T-helper 2 cell (primary cell): Measurements from ENCODE around the gene TMPRSS6.

Experiments used
- DNase-seq, 5 experiments: peaks; one replicate each; pipeline versions ENCODE4 v3.0.0 to v3.0.0-alpha.2; 2012 to 2022

Gene TMPRSS6

GRCh38 chr22:37115032-37115431 lies 5.5 kb upstream of the TMPRSS6 start:
- DNase-seq = no peak

DNA sequence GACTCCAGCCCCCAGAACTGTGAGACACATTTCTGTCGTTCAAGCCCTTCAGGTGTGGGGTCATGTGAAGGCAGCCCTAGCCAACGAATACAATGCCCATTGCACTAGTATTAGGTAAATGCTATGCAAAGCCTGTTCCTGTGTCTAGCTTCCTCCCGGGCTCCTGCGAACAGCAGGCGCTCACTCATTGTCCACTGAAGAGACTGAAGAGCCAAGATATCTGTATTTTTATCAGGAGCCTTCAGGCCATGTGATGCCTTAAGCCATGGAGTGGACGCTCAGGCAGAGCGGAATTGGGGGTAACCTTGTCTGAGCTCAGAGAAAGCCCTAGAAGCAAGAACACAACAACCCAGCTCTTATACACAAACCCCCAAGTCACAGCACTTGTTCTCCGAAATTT lies 4.2 kb upstream of the TMPRSS6 start:
- no peak for DNase-seq

DNA sequence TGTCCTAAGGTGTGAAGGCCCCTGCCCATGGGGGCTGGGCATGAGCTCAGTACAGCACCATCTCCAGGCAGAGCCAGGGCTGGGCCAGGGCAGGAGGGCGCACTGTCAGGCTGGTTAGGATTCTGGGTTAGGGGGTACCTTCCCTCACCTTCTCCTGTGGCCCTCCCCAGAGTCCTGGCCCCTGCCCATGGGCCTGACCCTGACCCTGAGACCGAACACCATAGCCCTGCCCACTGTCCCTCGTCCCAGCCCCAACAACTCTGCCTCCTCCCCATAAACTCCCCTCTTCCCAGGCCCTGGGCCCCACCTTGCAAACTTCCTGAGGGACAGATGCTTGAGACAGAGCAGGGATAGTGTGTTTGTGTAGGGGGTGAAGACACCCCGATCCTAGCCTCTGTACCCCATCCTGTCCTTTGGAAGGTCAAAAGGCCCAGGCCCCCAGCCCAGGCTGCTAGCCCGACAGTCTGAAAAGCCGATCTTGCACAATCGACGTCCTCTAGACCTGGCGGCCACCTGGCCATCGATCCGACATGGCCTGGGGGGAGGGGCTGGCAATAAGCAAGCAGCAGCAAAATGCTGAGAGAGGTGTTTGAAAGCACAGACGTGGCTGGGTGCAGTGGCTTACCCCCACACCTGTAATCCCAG lies 2.7 kb upstream of the TMPRSS6 start:
- no peak for DNase-seq

- DNase-seq = no peak
Measured at GRCh38 chr22:37111156-37111717, 1.7 kb upstream of the TMPRSS6 start.

DNA sequence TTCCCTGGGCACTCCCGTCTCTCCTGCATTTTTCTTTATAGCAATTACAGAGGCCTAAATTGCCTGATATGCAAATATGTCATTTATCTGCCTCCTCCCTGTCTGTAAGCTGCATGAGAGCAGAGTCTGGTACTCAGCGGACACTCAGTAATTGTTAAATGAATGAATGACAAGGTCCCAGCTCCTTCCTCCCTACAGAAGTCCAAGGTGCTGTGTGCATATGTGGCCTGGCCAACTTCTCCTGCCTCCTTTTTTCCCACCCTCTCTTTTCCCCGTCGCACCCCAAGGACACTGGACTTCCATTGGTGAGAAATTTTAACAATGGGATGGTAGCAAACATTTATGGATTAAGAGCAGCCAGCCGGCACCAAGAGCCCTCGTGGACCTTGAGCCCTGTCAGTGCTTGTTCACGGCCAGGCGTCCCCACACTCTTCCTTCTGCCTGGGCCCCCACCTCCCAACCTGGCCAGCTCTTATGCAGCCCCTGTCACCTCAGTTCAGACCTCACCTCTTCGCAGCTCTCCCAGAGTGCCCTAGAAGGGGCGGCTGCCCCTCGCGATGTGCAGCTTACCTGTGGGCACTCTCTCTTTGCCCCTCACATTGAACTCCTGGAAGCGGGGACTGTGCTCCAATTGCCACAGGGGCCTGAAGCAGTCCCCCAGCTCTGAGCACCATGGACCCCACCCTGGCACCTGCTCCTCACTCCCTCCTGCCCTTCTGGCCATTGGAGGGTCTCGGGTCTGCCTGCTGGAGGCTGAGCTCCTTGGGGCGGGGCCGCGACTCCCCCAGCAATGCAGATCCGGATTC lies 1.5 kb downstream of the TMPRSS6 start:
- DNase-seq = no peak

GRCh38 chr22:37105990-37106389 lies 3.5 kb downstream of the TMPRSS6 start:
- DNase-seq = no peak

DNA sequence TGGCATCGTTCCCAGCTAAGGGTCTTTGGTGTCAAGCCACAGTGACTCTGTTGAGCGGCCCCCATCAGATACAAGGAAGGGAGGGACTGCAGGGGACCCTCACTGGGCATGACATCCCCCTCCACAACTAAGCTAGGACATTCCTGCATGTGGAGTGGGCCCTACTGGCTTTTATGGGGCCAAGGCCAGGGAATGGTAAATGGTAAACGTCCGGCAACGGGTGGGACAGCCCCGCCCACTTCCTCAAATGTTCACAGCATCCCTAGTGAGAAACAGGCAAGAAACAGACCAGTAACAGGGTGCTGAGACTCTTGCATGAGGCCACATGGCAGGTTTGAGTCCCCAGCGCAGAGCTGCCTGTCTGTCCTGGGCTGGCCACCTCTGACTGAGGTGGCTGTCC lies 4.4 kb downstream of the TMPRSS6 start:
- DNase-seq = no peak

GRCh38 chr22:37103656-37104452 lies 5.7 kb downstream of the TMPRSS6 start:
- DNase-seq = no peak

- DNase-seq = no peak
Measured at GRCh38 chr22:37103151-37103550, 6.4 kb downstream of the TMPRSS6 start.

GRCh38 chr22:37101311-37102066 lies 8.0 kb downstream of the TMPRSS6 start:
- peak in 1 of 5 experiments; percentile 48 for DNase-seq

DNA sequence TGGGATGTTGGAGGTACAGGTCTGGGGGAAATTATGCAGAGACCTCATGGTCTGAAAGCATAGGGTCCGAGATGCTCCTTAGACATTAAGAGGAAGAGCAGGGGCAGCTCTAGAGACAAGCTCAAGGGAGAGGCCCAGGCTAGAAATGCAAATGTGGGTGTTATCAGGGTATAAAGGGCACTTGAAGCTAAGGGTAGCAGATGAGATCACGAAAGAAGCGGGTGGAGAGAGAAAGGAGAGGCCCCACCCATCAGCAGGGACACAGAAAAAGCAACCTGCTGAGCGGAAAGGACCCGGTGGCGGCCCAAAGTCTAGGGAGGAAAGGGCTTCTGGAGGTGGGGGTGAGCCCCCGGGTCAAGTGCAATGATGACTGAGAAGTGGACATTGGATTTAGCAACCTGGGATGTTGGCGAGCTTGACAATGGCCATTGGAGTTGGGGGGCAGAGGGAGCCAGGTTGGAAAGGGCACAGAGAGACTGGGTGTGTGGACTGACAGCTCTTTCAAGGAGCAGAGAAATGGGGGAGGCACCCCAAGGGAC lies 8.9 kb downstream of the TMPRSS6 start:
- DNase-seq = peak in 1 of 5 experiments; percentile 38

DNA sequence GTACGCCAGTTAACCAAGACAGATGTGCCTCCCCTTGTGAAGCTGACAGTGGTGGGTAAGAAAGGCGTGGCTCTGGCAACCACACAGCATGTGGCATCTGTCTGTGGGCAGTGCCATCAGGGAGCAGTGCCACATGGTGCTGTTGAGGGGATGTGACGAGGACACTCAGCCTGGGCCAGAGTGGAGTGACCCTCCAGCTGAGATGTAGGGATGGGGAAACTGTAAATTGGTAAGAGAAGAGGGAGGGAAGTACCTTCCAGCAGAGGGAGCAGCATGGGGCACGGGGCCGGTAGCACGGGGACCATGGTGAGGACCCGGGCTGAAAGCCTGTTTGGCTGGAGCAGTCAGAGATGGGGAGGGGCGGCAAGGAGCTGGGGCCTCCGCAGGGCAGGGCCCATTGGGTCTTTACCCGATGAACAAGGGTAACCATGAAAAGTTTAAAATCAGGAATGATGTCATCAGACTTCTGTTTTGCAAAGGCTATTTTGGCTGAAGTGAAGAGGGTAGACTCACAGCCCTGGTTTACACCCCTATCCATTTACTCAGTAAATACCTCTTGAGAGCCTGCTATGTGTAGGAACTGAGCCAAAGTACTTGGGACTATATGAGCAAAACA lies 10.4 kb downstream of the TMPRSS6 start:
- DNase-seq = no peak

DNA sequence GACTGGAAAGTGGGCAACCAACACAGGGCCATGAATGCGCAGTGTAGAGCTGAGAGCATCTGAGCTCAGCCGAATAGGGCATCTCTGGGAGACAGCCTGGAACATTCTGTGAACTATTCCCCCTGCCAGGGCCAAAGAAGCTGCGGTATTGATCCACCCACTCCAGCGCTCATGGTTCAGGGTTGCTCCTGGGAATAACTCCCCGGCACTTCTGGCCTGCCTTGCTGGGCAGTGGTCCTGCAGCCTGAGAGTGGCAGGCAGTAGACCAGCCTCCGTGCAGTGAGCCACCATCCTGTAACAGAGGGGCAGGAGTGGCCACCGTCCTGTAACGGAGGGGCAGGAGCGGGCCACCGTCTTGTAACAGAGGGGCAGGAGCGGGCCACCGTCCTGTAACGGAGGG lies 12.2 kb downstream of the TMPRSS6 start:
- DNase-seq = no peak

GRCh38 chr22:37095113-37095512 lies 14.4 kb downstream of the TMPRSS6 start:
- peak in 2 of 5 experiments; percentile 46 to 60 for DNase-seq

GRCh38 chr22:37094239-37094638 lies 15.3 kb downstream of the TMPRSS6 start:
- DNase-seq = no peak

GRCh38 chr22:37092997-37093396 lies 16.5 kb downstream of the TMPRSS6 start:
- no peak for DNase-seq

DNA sequence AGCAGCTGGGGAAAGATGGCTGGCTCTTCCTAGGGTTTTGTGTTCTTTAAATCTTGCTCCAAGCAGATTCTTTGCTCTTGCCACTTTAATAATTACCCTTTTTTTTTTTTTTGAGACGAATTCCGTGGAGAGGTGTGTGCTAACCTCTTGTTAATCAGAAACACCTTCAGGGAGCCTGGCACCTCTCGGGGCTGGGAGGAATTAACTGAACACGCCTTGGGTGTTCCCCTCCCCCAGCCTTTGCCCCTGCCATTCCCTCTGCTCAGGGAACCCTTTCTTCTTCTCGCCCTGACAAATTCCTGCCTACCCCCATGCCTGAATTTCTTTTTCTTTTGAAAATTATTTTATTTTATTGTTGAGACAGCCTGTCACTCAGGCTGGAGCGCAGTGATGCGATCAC lies 17.5 kb downstream of the TMPRSS6 start:
- DNase-seq = no peak

- no peak for DNase-seq
Measured at GRCh38 chr22:37090920-37091695, 18.4 kb downstream of the TMPRSS6 start.

GRCh38 chr22:37089434-37089833 lies 20.1 kb downstream of the TMPRSS6 start:
- no peak for DNase-seq

DNA sequence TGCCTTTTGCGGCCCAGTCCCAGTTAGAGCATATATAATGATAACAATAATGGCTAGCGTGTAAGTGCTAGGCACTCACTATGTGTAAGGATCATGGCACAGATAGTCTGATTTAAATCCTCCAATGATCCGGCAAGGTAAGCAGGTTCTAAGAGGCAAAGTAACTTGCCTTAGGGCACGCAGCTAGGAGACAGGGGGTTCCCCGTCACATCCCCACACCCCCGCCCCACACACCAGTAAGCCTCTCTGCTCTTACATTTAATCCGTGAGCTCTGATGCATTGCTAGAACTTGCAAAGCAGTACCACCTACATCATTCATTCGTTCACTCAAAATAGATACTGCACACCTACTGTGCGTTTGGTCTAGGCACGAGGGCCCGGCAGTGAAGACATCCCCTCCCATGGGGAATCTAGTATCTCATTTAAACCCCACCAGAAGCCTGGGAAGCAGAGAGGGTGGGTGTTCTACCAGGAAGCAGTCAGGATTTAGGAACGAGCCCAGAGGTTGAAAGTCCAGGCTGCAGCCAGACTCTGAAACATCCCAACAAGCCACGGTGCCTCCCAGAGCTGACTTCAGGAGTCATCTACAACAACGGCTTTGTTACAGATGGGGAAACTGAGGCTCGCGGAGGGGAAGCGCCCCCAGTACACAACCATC lies 20.6 kb downstream of the TMPRSS6 start:
- DNase-seq = no peak
